NCI-H1105 (cell line): Measurements from ENCODE around the gene C21orf91.
"Not testable (repeated sequence)": the region's sequence is repeated elsewhere in the genome, so short reads cannot be mapped to it uniquely, and the experiment has no call there.

Source experiments
- DNase-seq: peaks from one replicate; lab custom pipeline; 2025; lab: John Stamatoyannopoulos, UW

Gene C21orf91

DNA sequence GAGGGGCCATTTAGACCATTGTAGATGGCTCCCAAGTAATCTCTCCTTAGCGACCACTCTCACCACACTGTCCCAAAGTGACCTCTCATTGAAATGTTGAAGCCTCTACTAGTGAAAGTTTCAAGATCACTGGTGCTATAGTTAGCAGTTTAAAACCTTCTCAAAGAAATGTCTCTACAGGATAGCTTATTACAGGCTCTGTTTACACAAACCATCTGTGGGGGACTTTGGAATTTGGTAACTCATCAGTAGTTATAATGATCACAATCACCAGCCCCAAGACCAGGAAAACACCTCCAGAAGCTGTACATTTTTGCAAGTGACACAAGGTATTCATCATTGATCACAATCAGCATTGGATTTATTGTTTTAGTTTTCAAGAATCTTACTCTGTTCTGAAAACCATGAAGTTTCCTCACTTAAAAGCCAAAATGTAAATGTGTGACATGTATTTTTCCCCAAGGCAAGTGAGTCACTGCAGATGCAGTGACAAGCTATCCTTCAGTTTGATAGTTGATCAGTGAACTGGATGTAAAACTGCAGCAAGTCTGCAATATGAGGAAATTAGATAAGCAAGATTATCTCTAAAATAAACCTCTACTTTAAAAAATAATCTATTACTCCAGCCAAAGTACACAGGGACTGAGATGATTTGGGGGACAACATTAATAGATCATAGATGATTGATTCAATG lies 41.9 kb downstream of the C21orf91 start:
- DNase-seq = no peak

DNA sequence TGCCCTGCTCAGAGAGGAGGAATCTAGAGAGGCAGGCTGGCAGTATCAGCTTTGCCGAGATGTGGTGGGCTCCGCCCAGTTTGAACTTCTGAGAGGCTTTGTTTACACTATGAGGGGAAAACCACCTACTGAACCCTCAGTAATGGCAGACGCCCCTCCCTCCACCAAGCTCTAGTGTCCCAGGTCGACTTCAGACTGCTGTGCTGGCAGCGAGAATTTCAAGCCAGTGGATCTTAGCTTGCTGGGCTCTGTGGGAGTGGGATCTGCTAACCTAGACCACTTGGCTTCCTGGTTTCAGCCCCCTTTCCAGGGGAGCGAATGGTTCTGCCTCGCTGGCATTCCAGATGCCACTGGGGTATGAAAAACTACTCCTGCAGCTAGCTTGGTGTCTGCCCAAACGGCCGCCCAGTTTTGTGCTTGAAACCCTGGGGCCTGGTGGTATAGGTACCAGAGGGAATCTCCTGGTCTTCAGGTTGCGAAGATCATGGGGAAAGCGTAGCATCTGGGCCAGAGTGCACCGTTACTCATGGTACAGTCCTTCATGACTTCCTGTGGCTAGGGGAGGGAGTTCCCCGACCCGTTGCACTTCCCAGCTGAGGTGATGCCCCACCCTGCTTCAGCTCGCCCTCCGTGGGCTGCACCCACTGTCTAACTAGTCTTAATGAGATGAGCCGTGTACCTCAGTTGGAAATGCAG lies 43.6 kb downstream of the C21orf91 start:
- DNase-seq = no peak

DNA sequence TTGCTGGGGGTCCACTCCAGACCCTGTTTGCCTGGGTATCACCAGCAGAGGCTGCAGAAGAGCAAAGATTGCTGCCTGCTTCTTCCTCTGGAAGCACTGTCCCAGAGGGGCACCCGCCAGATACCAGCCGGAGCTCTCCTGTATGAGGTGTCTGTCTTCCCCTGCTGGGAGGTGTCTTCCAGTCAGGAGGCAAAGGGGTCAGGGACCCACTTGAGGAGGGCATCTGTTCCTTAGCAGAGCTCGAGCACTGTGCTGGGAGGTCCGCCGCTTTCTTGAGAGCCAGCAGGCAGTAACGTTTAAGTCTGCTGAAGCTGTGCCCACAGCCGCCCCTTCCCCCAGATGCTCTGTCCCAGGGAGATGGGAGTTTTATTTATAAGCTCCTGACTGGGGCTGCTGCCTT lies 44.1 kb downstream of the C21orf91 start:
- DNase-seq = not testable (repeated sequence)

DNA sequence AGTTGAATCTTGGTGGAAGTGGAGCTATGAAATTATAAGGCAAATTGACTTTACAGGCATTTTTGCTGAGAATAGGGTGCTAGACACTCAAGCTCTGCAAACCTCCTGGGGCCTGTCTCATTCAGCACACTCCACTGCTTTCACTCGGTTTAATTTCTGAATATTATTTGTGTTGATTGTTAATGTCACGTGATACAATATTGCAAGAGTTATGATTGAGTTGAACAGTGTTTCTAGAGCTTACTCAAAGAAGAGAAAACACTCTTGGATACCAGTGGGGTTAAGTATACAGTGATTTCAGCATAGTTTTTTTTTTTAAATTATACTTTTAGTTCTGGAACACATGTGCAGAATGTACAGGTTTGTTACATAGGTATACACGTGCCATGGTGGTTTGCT lies 49.7 kb downstream of the C21orf91 start:
- no peak for DNase-seq

DNA sequence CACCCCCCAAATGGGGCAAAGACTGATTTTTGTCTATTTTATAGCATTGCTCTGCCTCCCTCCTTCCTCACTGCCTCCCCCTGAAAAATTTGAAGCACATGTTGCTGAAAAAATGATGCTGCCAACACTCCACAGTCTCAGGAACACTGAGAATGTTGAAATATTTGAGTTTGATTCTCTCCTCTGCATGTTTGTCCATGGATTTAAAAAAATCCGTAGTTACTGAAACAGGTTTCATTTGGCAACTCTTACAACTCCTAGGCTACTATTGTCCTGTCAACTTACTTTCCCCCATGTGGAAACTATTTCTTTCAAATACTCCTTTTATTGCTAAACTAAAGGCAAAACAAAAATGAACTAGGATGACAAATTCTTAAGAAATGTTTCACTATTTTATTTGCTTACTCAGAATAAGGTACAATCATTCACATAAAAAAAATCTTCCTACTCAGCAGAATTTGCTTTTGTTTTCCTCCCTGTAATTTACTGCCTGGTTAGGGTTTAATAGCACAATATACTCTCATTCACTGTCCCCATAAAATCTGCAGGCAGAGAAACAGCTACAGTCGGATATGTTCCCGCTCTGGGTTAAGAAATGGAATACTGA lies 50.2 kb downstream of the C21orf91 start:
- no peak for DNase-seq

DNA sequence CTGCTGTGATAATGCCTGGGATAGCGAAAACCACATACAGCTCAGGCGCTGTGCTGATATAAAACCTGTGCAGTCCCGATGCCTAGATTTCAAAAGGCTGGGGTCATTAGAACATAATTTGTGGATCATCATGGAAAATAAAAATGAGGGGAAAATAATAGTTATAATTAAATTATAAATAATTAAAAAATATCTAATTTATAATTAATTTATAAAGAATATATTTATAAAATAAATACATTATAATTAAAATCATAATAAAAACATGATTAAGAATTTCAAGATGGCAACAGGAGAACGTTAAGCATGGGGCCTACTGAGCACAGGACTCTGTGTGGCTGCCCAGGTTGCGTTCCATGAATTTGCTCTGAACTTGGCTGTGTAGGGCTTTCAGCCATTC lies 53.9 kb downstream of the C21orf91 start:
- no peak for DNase-seq

DNA sequence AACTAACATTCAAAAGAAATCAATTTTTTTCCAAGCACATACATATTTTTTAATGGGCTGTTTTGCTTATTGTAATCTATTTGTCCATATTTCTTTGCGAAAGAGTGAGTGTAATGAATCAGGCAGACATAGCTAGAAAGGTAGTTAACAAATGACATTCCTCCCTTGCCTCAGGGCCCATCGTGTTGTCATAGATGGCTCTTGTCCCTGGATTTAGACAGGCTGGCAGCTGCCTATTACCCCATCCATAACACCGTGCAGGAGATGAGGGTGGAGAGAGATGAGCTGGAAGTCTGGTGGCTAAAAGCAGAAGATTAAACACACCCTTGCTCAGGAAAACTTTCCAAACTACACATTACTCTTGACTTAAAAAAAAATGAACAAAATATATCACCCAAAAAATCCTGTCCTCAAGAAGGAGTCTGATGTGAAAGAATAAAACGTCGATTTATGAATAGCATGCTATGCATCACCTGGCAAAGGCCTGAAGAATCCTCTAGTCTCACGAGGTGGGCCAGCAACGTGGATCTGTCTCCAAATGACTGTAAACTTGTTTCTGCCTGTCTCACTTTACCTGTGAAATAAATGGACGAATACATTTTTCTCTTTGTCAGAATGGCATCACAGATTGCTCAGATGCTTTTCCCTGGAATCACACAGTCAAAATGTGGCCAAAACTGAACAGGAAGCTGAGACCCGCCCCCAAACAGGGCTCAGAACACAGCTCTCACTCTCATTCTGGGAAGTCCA lies 55.7 kb downstream of the C21orf91 start:
- DNase-seq = no peak

DNA sequence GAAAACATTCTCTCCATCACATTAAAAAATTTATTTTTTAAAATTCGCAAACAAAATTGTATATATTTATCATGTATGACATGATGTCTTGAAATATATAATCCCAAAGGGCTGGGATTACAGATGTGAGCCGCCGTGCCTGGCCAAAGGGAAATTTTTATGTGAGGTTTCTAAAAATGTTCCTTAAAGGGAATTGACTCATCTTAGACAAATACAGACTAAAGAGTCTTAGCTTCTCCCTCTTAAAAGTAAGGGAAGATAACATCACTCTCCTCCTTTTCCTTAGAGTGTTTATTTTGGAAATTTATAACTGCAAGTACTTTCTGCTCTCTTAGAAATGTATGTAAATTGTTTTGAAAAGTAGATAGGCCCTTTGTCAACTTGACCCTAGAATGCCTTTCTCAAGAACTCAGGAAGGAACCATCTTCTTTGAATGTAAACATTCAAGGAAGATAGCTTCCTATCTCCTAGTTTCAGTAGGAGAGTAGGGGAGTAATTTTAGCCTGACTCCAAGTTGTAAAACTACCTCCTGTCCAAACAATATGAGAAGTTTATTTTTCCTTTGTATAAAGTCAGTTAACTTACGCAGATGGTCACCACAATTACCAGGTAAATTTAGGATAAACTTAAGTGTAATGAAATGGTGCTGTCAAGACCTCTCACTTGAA lies 59.5 kb downstream of the C21orf91 start:
- DNase-seq = no peak

DNA sequence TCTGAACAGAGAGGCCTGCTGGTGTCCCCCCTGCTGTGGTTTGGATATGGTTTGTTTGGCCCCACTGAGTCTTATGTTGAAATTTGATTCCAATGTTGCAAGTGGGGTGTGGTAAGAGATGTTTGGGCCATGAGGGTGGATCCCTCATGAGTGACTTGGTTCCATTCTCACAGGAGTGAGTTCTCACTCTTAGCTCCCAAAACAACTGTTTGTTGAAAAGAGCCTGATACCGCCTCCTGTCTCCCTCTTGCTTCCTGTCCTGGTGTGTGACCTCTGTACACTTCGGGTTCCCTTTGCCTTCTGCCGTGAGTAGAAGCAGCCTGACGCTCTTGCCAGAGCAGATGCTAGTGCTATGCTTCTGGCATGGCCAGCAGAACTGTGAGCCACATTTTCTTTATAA lies 60.5 kb downstream of the C21orf91 start:
- DNase-seq = no peak

DNA sequence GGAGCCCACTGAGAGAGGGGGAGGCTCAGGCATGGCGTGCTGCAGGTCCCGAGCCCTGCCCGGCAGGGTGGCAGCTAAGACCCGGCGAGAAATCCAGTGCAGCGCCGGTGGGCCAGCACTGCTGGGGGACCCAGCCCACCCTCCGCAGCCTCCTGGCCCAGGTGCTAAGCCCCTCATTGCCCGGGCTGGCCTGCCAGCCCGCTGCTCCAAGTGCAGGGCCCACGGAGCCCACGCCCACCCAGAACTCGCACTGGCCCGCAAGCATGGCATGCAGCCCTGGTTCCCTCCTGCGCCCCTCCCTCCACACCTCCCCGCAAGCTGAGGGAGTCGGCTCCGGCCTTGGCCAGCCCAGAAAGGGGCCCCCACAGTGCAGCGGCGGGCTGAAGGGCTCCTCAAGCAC lies 61.5 kb downstream of the C21orf91 start:
- DNase-seq = no peak

DNA sequence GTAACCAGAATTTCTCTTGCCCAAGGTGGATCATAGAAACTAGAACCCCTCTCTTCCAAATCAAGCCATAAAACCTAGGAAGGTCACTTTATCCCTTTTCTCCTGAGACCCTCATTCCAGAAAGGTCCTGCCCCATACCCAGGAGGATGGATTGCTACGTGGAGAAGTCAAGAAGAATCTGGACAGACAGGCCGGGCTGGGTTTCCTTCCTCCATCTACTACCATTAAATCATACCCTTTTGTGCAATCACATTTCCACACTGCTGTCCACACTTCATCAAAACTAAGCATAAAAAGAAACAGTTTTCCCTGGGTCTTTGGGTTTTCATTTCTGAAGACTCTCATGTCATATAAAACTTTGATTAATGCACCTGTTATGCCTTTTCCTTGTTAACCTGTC lies 65.4 kb downstream of the C21orf91 start:
- no peak for DNase-seq

DNA sequence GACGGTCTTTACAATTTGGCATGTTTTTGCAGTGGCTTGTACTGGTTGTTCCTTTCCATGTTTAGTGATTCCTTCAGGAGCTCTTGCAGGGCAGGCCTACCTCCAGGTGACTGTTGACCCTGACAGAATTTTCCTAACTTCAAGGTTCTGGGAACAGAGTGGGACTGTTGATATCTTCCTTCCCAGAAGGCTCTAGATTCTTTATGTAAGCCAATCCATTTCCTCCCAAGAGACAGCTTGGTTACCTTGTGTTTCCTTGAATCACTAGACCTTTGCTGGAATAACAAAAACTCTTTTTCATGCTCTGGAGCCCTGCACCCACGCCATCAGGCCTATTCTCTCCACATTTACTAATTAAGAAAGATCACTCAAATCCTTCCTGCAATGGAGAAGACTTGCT lies 67.0 kb downstream of the C21orf91 start:
- no peak for DNase-seq

DNA sequence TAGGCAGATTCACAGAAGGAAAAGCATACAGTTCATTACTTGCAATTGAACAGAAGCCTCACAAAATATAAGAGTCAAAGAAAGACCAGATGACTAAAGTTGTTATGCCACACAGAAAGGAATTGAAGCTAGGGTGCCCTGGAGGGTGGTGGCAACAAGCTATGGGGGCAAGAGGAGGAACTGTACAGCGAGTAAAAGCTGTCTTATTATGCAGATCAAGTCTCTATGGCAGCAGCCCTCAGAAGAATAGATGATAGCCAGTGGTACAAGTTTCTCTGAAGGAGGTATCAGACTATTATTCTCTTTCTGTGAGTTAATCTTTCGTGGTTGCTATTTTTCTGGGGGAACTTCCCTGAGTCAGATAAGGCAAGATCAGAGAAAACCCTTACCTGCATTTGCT lies 72.2 kb downstream of the C21orf91 start:
- DNase-seq = no peak

DNA sequence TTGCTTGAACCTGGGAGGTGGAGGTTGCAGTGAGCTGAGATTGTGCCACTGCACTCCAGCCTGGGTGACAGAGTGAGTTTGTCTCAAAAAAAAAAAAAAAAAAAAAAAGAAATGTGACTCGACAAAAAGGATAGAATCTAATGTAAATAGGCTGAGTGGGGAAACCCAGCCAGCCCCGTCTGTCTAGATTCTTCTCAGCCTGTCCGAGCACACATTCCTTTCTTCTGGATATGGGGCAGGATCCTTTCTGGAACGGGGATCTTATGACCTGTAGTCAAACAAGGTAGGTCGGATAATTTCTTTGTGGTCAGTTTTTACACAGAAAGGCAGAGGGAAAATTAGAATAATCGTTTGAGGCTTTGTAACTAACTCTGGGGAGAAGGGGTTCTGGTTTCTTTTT lies 74.1 kb downstream of the C21orf91 start:
- DNase-seq = no peak

DNA sequence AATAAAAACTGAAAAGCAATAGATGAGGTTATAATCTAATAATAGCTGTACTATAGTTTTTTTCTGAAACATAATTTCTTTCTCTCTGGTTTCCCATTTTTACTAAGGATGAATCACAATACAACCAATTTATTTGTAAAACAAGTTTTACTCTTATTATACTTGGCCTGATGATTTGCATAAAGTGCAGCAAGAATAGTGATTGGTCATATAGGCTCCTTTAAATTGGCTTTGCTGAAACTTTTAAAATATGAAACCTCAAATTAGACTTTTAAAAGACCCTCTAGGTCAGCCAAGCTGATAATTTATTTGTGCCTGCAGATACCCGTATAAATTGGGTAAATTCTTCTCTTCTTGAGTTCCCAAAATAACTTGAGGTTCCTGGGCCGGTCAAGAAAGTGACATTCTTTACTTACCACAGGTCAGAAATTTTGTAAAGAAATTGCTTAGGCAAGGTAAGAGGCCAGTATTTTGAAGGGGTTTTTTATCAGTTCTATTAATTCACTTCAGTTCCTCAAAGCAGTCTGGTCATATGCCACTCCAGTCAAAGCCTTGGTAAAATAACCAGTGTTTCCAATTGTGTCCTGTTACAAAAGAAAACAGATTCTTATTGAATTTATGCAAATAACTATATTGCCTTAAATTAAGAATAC lies 76.1 kb downstream of the C21orf91 start:
- no peak for DNase-seq

DNA sequence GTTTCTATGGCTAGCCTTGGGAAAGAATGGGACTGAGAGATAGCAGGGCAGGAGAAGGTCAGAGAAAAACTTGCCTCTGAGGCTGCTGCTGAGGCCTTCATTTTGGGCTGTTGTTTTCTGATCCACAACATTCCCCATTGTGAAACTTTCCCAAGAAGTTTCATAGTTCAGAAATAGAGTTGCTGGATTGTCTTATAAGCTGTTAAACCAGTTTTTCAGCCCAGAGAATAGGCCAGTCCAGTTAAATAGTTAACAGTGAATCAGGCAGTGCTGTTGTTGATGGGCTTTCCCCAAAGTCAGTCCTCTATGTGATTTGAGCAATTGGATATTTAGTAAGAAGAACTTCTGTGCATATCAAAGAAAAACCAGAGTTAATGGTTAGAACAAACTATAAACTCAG lies 77.0 kb downstream of the C21orf91 start:
- DNase-seq = no peak
